Stimulated activated CD8-positive, alpha-beta memory T cell treated with anti-CD3 and anti-CD28 coated beads, Interleukin-2, amount 100 ng/mL, for 1 hour (primary cell): ENCODE data around the gene TBCD.

Source experiments
- DNase-seq, 2 donors: peaks; one replicate each; pipeline ENCODE4 v3.0.0-alpha.2; 2020; ENCODE audit warnings: low read depth in 2 of 2

TBCD gene

GRCh38 chr17:82832881-82833475, 81.1 kb downstream of the TBCD start:
- no peak for DNase-seq

DNA sequence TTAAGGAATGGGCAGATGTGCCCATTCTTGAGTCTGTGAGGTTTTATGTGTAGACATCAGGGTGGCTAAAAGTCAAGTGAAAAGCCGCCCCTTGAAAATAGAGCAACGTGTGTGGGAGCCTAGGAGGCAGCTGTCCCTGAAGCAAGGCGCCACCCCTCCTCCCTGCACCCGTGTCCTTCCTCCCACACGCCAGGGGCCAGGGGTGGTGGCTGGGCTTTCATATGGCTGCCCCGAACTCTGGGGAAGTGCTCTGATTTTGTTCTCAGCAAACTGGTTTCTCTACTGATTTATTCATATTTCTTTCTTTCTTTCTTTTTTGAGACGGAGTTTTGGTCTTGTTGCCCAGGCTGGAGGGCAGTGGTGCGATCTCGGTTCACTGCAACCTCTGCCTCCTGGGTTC, 83.3 kb downstream of the TBCD start:
- DNase-seq = no peak

DNA sequence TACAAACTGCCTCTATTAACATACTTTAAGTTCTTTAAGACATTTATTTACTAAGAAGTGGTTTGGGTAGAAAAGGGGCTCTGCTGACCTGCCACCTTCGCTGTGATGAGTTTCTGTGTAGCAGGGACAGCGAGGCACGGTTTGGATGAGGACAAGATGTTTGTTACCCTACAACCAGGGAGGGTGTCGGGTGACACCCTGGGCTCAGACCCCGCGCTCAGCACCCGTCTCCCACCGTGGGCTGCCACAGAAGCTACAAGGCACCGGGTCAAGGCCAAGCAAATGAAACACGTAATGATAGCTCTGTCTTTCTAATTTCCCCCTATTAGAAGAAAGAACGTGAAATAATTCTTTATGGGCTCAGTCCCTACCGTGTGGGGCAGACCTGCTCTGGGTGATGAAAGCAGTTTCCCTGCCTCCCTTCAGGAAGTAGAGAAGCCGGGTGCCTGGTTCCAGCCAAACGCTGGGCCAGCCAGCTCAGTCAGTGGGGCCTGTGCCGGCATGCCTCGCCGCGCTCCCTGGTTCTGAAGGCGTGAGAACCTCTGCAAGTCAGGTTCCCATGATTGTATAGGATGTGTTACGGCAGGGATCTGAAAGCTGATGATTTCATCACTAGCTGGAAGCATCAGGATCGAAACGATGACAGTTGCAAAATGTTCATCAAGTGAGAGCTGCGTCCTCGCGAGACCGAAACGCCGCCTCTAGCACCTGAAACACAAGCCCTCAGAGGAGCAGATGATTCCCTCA, 84.1 kb downstream of the TBCD start:
- no peak for DNase-seq

GRCh38 chr17:82836823-82837357, 85.0 kb downstream of the TBCD start:
- no peak for DNase-seq

DNA sequence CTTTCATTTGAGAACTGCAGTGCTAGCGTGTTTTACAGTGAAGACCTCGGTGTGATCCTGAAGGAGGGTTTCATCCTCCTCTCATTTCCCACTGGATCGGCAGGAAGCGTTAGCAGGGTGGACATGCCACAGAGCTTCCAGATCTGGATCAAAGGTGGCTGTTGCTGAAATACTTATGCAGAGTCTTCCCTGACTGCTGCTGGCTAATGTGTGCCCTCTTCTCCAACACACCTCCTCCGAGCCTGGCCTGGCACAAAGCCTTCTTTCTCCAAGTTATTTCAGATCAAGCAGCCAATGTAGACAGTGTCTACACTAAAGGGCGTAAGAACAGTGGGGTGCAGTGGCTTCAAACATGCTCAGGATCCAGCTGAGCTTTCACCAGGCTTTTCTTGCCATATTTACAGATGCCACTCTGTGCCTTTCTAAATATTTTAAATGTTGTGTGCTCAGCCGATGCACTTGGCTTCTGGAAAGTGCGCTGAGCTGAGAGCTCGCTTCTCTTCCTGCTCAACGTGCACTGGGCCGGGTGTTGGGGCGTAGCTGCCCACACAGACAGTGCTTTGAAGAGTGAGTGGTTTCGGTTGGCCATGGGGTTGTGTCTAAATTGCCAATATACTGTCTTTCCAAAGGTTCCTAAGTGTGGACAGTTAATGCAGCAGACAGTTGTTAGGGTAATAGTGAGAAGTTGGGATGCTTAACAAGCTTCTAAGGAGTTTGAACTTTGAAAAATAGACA, 85.9 kb downstream of the TBCD start:
- no peak for DNase-seq

- no peak for DNase-seq
Measured at GRCh38 chr17:82838386-82839063, 86.7 kb downstream of the TBCD start.

DNA sequence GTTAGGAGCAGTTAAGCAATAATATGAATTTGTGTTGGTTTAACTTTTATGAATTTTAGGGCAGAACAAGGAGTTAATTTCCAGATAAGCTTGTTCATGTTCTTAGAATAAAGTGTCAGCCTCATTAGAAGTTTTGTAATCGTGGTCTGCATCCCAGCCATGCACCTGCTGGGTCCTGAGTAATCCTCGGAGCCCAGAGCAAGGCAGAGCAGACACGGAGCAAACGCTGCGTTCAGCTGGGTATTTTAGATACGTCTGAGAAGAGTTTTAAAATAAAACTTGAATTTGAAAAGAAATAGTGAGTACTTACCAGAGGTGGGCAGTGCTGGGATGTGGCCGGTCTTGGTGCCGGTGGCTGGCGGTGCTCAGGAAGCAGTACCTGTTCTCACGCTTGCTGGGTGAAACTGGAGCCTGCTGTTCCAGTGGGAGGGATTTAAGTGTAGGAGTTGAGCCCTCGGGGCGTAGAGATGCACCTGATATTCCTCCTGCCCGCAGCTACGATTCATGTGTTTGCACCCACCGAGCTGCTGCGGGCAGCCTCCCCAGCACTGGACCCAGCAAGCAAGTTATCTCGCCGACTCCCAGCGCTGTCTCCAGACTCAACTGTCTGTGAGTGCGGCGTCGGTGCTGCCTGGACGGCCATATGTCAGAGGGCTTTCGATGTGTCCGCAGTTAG, 87.9 kb downstream of the TBCD start, which contains the start of gene ZNF750:
TSS of gene ZNF750 (minus strand) at position 406 of the 676 bp plus-strand sequence. CDS start 7,568 bp downstream, outside the sequence.
- no peak for DNase-seq

- no peak for DNase-seq
Measured at GRCh38 chr17:82840431-82840831, 88.6 kb downstream of the TBCD start.

DNA sequence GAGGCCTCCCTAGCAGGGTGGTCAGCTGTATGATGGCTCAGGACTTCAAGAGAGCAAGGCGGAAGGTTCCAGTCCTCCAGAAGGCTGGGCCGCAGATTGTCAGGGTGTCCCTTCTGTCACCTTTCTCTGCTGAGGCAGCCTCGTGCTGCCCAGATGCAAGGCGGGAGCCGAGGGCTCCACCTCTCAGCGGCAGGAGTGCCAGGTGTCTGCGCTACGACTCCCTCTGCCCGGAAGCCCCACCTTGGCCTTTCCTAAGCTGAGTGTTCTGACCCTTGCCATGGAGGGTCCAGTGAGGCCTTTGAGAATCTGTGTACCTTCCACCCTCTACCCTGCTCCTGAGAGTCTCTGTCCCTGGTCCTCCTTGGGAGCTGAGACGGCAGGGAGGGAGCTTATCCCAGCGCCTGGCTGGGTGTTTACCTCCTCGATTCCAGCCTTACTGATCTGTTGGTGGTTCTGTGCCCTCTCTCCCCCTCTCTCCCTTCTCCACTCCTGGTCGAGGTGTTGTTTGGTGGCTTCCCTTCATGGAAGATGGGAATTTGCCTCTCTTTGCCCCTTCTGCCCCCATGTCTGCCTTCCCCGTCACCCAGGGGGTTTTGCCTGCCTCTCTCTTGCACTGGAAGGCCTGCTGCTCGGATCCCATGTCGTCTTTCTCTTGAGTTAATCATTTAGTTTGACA, 90.2 kb downstream of the TBCD start:
- DNase-seq = no peak

DNA sequence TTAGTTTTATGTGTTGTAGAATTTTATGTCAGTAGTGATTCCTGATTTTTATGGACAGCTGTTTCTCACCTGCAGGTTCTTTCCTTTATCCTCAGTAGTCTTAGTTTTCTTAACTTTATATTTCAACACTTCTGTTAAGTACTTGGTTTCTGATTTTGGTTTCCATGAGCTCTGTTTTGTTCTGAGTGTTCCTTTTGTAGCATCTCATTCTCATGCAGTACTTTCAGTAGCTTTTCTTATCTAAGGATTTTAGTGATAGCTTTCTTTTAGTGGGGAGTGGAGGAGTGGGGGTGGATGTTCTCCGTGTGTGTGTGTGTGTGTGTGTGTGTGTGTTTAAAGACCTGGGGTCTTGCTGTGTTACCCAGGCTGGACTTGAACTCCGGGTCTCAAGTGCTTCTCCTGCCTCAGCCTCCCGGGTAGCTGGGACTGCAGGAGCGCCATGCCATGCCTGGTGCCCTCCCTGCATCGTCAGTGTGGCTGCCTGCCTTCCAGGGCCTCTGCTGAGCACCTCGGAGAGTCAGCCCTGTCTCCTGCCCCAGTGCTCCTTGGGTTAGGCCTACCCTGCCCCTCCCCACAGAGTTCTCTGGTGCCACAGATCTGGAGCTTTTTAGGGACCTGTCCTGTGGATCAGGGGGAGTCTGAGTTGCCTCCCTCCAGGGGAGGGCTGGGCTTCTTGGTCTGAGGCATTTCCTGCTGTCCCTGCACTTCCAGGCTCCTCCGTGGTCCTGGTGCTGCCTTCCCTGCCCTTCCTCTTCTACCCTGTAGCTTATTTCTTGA, 92.2 kb downstream of the TBCD start:
- DNase-seq = no peak

GRCh38 chr17:82844796-82845162, 92.9 kb downstream of the TBCD start:
- DNase-seq = no peak

DNA sequence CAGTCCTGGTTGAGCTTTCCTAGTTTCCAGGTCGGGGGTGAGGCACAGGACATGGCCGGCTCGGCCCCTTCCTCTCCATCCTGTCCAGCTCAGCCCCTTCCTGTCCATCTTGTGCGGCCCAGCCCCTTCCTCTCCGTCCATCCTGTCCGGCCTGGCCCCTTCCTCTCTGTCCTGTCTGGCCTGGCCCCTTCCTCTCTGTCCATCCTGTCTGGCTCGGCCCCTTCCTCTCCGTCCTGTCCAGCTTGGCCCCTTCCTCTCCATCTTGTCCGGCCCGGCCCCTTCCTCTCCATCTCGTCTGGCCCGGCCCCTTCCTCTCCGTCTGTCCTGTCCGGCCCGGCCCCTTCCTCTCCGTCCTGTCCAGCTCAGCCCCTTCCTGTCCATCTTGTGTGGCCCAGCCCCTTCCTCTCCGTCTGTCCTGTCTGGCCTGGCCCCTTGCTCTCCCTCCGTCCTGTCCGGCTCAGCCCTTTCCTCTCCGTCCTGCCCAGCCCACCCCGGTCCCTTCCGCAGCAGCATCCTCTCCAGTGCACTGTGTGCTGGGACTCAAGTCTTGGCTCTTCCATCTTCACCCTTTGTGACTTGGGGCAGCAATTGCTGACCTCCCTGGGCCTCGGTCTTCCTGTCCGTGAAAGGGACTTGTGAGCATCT, 93.4 kb downstream of the TBCD start:
- DNase-seq = no peak

DNA sequence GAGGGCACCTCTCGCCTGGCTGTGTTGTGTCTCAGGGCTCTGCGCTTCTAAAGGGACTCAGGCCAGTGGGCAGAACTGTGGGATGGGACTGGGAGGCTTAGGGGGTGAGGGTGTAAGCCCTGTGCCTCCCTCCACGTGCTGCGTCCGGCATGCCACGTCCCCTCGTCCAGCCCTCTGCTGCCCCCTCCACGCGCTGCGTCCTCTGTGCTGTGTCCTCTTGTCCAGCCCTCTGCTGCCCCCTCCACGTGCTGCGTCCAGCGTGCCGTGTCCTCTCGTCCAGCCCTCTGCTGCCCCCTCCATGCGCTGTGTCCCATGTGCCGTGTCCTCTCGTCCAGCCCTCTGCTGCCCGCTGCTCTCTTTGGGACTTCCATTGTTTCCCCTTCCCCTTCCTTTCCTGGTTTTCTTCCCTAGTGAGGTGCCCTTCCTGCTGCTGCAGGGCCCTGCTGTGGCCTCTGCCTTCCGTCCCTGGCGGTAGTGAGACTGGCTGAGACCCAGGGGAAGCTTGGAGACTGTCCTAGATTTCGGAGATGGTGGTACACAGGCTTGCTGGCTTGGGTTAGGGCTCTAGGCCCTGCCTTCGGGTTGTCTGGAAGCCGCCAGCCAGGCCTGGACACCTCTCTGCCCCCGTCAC, 94.3 kb downstream of the TBCD start:
- no peak for DNase-seq

- no peak for DNase-seq
Measured at GRCh38 chr17:82848022-82848592, 96.2 kb downstream of the TBCD start.

GRCh38 chr17:82849076-82849945, 97.4 kb downstream of the TBCD start:
- no peak for DNase-seq

GRCh38 chr17:82851381-82851780, 99.5 kb downstream of the TBCD start:
- DNase-seq = no peak

GRCh38 chr17:82854226-82854625, 102.4 kb downstream of the TBCD start:
- DNase-seq = no peak

- no peak for DNase-seq
Measured at GRCh38 chr17:82856361-82856760, 104.5 kb downstream of the TBCD start.
